Measurements from ENCODE around the gene STK32B.

GRCh38 chr4:5276475-5277075 lies 225.3 kb downstream of the STK32B start:
- no peak for TF ChIP-seq EP300 (IDR thresholded peaks at IDR 0.05)
- no peak for TF ChIP-seq CTCF (IDR thresholded peaks at IDR 0.05)

All from upper lobe of left lung (tissue), 4 donors.